Amygdala (tissue), 56 donors: ENCODE data around the gene GALP.
"Not testable (repeated sequence)": the region's sequence is repeated elsewhere in the genome, so short reads cannot be mapped to it uniquely, and the experiment has no call there.

Source experiments
- DNase-seq, 56 donors: peaks; one replicate each; lab custom pipeline; 2025; lab: John Stamatoyannopoulos, UW

Gene GALP

GRCh38 chr19:56175861-56176307 is at the start of gene GALP:
Gene GALP (plus strand): TSS chr19:56176008. CDS start chr19:56177109, 1,101 bp downstream.
- not testable (repeated sequence) for DNase-seq

GRCh38 chr19:56126983-56127780 is 48.6 kb upstream of the GALP start:
- DNase-seq, result no peak

- no peak for DNase-seq
Measured at GRCh38 chr19:56130006-56130405, 45.8 kb upstream of the GALP start.

GRCh38 chr19:56131651-56132050 is 44.2 kb upstream of the GALP start:
- DNase-seq, result no peak

- DNase-seq, result no peak
Measured at GRCh38 chr19:56132316-56132822, 43.4 kb upstream of the GALP start.

GRCh38 chr19:56133858-56134653 is 41.8 kb upstream of the GALP start:
- DNase-seq, result peak in 2 of 56 donors; percentile 5 to 10

- no peak for DNase-seq
Measured at GRCh38 chr19:56134654-56134921, 41.2 kb upstream of the GALP start.

GRCh38 chr19:56136362-56136761 is 39.4 kb upstream of the GALP start:
- no peak for DNase-seq

- DNase-seq, result no peak
Measured at GRCh38 chr19:56137405-56137804, 38.4 kb upstream of the GALP start.

GRCh38 chr19:56138069-56138468 is 37.7 kb upstream of the GALP start:
- DNase-seq, result no peak

GRCh38 chr19:56139847-56140582 is 35.8 kb upstream of the GALP start:
- no peak for DNase-seq

- peak; percentile 97 to 100 (median 99) for DNase-seq
Measured at GRCh38 chr19:56140583-56141416, 35.0 kb upstream of the GALP start, which contains the start of gene ZNF444. Gene ZNF444 (plus strand): TSS chr19:56141287. CDS start chr19:56146912, 5,625 bp downstream.

- DNase-seq, result peak in 3 of 56 donors; percentile 24 to 34 (median 26)
Measured at GRCh38 chr19:56141417-56141993, 34.3 kb upstream of the GALP start.

GRCh38 chr19:56142087-56142787 is 33.6 kb upstream of the GALP start:
- no peak for DNase-seq

GRCh38 chr19:56142897-56143434 is 32.8 kb upstream of the GALP start:
- DNase-seq, result no peak

- DNase-seq, result no peak
Measured at GRCh38 chr19:56144376-56144775, 31.4 kb upstream of the GALP start.

- DNase-seq, result no peak
Measured at GRCh38 chr19:56144831-56145230, 31.0 kb upstream of the GALP start.

GRCh38 chr19:56145698-56146097 is 30.1 kb upstream of the GALP start:
- DNase-seq, result no peak

GRCh38 chr19:56146904-56147303 is 28.9 kb upstream of the GALP start:
- DNase-seq, result no peak
